Raji (cell line): Measurements from ENCODE around the gene GPR17.

ENCODE experiments used
- POLR2A ChIP-seq: IDR thresholded peaks from 2 replicates; pipeline ENCODE4 v1.6.1; 2011; ENCODE audit warnings: low read depth, low read length, control low read depth; ENCODE audit not compliant: insufficient read depth

The GPR17 gene

GRCh38 chr2:127645395-127646291 lies at the start of gene GPR17:
GPR17 (plus strand) TSS chr2:127646153; CDS start chr2:127650736, 4,583 bp downstream.
- TF ChIP-seq POLR2A, result no peak

- TF ChIP-seq POLR2A, result no peak
These were observed 49.5 kb upstream of the GPR17 start for GRCh38 chr2:127596311-127597045.

- TF ChIP-seq POLR2A, result no peak
These were observed 48.6 kb upstream of the GPR17 start for GRCh38 chr2:127597046-127597983.

- TF ChIP-seq POLR2A, result no peak
These were observed 48.0 kb upstream of the GPR17 start for GRCh38 chr2:127597984-127598380.

GRCh38 chr2:127598711-127599110 lies 47.2 kb upstream of the GPR17 start:
- TF ChIP-seq POLR2A, result no peak

- no peak for TF ChIP-seq POLR2A
These were observed 46.7 kb upstream of the GPR17 start for GRCh38 chr2:127599211-127599610.

GRCh38 chr2:127604986-127605385 lies 41.0 kb upstream of the GPR17 start:
- no peak for TF ChIP-seq POLR2A

GRCh38 chr2:127605691-127606263 lies 40.2 kb upstream of the GPR17 start:
- no peak for TF ChIP-seq POLR2A

GRCh38 chr2:127606625-127607398 lies 39.1 kb upstream of the GPR17 start:
- TF ChIP-seq POLR2A, result no peak

- no peak for TF ChIP-seq POLR2A
These were observed 38.5 kb upstream of the GPR17 start for GRCh38 chr2:127607399-127607908.

GRCh38 chr2:127608061-127609030 lies 37.6 kb upstream of the GPR17 start:
- no peak for TF ChIP-seq POLR2A

GRCh38 chr2:127609031-127609751 lies 36.8 kb upstream of the GPR17 start:
- no peak for TF ChIP-seq POLR2A

GRCh38 chr2:127609818-127610217 lies 36.1 kb upstream of the GPR17 start:
- no peak for TF ChIP-seq POLR2A
